Endothelial cell of umbilical vein (primary cell): ENCODE data around the gene ST6GALNAC4.

Source experiments
- CTCF ChIP-seq, 2 donors: IDR thresholded peaks; 1 replicate in 1 of 2; 2 replicates in 1 of 2; pipeline ENCODE4 v1.5.1; 2011; ENCODE audit warnings: low read length in 2 of 2, mild to moderate bottlenecking in 2 of 2, moderate library complexity in 2 of 2, control low read depth in 1 of 2, inconsistent platforms in 1 of 2, low read depth in 1 of 2; ENCODE audit not compliant: insufficient read depth in 1 of 2; ENCODE audit errors: extremely low read depth in 1 of 2
- EZH2 ChIP-seq: IDR thresholded peaks from 2 replicates; pipeline ENCODE4 v1.6.1; 2012; ENCODE audit warnings: borderline replicate concordance, low read depth, mild to moderate bottlenecking, moderate library complexity, low read length, inconsistent platforms; ENCODE audit not compliant: severe bottlenecking
- JUN ChIP-seq: IDR thresholded peaks from 2 replicates; pipeline ENCODE4 v1.6.1; 2011; ENCODE audit warnings: borderline replicate concordance, low read depth; ENCODE audit not compliant: insufficient read length, insufficient read depth
- MAX ChIP-seq: IDR thresholded peaks from 2 replicates; pipeline ENCODE4 v1.6.1; 2011; ENCODE audit not compliant: insufficient read depth, insufficient read length
- MYC ChIP-seq: IDR thresholded peaks from one replicate; pipeline ENCODE4 v1.6.1; 2011; ENCODE audit warnings: mild to moderate bottlenecking, low read depth, low read length
- POLR2A ChIP-seq: IDR thresholded peaks from 2 replicates; pipeline ENCODE4 v1.6.1; 2012; ENCODE audit warnings: low read depth, mild to moderate bottlenecking, control low read depth, low read length
- POLR2AphosphoS5 ChIP-seq: IDR thresholded peaks from 2 replicates; pipeline ENCODE4 v1.6.1; 2012; ENCODE audit warnings: low read depth, mild to moderate bottlenecking, control low read depth, low read length, moderate library complexity; ENCODE audit not compliant: insufficient read depth

- no peak for TF ChIP-seq CTCF (IDR thresholded peaks at IDR 0.05; ENCODE audit: extremely low read depth in 1 of 2, insufficient read depth in 1 of 2, low read depth in 1 of 2, low read length in 2 of 2)
- TF ChIP-seq POLR2A, result no peak
- TF ChIP-seq JUN, result no peak
- TF ChIP-seq EZH2, result no peak
- TF ChIP-seq POLR2AphosphoS5, result no peak
- TF ChIP-seq MAX, result no peak
- TF ChIP-seq MYC, result no peak
Measured at GRCh38 chr9:127860779-127861178, 56.1 kb downstream of the ST6GALNAC4 start.
